GM21529 (cell line): Measurements from ENCODE around the gene MAG.

Experiments
- ATAC-seq: cut with Tn5 transposase; IDR thresholded peaks from one replicate; pipeline ENCODE4 v1.9.1; 2021; ENCODE audit not compliant: unreplicated experiment

The MAG gene

DNA sequence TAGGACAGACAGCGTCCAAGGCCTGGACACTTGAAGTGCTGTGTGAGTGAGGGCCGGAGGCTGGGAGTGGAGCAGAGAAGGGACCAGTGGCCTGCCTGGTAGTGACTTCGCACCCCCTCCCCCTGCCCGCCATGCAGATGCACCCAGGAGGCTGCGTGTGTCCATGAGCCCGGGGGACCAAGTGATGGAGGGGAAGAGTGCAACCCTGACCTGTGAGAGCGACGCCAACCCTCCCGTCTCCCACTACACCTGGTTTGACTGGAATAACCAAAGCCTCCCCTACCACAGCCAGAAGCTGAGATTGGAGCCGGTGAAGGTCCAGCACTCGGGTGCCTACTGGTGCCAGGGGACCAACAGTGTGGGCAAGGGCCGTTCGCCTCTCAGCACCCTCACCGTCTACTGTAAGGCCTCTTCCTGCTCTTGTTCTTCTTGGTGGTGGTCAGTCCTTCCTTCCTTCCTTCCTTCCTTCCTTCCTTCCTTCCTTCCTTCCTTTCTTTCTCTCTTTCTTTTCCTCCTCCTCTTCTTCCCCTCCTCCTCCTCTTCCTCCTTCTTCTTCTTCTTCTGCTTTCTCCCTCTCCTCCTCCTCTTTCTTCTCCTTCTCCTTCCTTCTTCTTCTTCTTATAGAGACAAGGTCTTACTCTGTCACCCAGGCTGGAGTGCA lies 49.7 kb downstream of the MAG start:
- no peak for ATAC-seq

DNA sequence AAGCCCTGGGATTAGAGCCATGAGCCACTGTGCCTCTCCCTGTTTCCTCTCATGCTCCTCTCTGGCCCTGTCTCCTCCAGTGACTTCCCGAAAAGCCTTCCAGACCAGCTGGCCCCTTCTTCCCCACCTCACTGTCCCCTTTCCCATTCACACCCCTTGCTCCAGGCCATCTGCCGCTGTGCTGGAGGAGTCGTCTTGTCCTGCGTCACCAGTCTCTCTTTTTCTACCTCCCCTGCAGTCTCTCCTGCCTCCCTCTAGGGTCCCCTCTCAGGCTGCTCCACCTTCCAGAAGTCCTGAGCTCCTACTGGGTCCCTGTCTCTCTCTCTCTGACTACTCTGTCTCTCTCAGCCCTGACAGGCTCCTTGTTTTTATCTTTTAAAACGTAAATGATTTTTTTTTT lies 50.5 kb downstream of the MAG start:
- no peak for ATAC-seq

DNA sequence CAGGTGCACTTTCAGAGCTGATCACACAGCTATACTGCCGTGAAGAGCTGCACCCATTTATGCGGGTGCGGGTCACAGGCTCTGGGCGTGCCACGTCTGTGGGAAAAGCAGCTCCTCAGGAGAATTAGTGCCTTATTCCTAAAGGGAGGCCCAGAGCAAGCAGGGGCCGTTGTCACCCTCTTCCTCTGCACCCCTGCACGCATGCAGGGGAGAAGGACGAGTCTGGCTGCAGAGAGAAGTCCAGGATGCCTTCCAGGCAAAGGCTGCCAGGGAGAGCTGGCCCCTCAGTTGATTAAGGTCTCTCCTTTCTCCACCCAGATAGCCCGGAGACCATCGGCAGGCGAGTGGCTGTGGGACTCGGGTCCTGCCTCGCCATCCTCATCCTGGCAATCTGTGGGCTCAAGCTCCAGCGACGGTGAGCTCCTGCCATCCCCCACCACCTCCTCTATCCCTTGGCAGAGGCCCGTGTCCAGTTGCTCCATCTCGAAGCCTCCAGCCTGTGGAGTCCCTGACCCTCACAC lies 52.6 kb downstream of the MAG start:
- ATAC-seq: no peak

DNA sequence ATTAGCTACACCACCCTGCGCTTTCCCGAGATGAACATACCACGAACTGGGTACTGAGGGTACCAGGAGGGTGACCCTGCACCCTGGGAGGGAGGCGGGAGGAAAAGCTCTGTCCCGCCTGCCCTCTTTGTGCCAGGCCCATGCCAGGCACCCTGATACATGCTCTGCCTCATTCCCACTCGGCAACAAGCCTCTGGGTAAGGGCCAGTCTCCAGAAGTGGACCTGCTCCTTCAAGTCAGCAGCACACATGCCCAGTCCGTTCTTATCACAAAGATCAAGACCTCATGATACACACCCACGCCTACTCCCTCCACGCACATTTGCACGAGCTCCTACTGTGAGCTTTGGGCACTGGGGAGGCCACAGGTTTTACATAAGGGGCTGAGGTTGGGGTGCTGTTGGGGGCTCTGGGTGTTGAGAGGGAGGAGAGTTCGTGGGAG lies 53.7 kb downstream of the MAG start:
- no peak for ATAC-seq

DNA sequence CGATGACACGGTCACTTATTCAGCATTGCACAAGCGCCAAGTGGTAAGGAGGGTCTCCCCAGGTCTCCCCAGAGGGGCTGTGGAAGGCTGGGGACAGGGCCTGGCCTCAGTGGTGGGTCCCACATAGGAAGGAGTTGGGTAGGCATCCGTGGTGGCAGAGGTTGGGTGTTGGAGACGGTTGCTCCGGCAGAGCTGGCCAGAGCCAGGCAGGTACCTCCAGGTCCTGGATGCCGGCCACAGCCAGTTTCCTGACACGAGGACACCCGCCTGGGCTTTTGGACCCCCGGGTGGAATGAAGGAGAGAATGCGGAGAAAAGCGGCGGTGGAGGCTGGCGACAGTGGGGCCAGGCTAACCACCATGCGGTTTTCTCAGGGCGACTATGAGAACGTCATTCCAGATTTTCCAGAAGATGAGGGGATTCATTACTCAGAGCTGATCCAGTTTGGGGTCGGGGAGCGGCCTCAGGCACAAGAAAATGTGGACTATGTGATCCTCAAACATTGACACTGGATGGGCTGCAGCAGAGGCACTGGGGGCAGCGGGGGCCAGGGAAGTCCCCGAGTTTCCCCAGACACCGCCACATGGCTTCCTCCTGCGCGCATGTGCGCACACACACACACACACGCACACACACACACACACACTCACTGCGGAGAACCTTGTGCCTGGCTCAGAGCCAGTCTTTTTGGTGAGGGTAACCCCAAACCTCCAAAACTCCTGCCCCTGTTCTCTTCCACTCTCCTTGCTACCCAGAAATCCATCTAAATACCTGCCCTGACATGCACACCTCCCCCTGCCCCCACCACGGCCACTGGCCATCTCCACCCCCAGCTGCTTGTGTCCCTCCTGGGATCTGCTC lies 54.5 kb downstream of the MAG start:
- ATAC-seq: no peak

DNA sequence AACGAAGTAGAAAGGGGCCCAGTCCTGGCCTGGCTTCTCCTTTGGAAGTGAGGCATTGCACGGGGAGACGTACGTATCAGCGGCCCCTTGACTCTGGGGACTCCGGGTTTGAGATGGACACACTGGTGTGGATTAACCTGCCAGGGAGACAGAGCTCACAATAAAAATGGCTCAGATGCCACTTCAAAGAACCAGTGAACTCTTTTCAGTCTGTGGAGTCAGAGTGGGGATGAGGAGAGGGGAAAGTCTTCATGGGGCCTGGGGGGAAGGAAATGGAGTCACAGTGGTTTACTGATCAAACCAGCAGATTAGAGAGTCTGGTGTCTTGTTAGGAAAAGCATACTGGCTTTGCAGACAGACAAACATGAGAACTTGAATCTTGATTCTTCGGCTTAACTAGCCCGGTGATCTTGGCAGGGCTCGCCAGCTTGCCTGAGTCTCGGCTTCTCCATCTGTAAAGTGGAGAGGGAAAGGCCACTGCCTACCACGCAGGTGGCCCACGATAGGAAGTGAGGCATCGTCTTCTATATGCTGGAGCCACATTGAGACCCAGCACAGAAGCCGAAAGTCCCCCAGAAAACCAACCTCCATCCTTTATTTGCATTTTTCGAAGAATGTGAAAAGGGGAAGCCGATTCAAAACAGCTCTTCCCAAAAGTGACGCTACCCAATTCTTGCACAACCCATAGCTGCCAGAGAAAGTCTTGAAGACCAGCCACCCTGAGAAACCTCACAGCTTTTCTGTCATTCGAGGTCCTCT lies 55.4 kb downstream of the MAG start, which contains the start of gene FFAR1:
Gene FFAR1 (plus strand): TSS at position 732 of the 759 bp plus-strand sequence. CDS start 3,650 bp downstream, outside the sequence.
- ATAC-seq: peak; percentile 50

DNA sequence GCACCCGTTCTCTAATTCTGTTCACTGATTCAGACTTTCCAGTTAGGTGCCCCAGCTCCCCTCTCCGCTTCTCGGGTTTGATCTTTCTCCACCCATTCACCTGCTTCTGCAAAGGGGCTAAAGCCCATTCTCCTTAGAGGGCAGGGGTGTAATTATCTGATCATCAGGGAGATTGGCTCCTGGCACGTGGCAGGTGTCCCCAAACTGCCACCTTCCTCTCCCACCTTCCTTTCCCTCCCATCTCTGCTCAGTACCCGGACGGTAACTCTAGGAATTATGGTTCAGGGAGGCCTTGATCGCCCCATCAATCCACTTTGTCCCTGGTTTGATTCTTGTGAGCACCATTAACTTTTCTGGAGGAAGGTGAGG lies 56.0 kb downstream of the MAG start:
- ATAC-seq: no peak

DNA sequence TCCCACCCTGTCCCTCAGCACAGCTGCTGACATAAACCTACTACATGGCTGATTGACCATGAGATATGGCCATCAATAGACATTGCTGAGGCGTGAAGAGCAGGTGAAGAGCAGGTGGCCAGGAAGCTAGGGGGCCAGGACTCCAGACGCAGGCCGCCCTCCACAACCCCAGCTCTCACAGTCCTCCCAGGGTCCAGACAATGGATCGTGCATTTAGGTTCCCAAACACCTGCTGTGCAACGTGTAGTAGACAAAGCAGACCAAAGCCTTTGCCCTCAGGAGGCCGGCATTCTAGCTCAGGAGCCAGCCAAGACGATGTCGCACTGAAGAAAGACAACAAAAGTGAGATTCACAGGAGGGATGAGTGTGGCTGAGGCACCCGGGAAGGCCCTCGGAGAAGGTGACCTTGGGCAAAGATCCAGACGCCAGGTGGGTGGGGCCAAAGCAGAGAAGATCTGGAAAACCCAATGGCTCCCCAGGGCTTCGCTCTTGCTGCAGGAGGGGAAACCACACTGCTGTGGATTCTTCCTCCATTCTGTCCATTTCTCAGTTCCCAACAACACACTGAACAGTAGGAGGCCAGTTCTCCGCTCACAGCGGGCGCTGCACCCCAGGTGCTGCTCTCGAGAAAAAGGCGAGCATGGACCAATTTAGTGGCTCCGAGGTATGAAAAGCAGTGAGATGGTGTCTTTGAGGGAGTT lies 57.1 kb downstream of the MAG start:
- ATAC-seq: no peak

DNA sequence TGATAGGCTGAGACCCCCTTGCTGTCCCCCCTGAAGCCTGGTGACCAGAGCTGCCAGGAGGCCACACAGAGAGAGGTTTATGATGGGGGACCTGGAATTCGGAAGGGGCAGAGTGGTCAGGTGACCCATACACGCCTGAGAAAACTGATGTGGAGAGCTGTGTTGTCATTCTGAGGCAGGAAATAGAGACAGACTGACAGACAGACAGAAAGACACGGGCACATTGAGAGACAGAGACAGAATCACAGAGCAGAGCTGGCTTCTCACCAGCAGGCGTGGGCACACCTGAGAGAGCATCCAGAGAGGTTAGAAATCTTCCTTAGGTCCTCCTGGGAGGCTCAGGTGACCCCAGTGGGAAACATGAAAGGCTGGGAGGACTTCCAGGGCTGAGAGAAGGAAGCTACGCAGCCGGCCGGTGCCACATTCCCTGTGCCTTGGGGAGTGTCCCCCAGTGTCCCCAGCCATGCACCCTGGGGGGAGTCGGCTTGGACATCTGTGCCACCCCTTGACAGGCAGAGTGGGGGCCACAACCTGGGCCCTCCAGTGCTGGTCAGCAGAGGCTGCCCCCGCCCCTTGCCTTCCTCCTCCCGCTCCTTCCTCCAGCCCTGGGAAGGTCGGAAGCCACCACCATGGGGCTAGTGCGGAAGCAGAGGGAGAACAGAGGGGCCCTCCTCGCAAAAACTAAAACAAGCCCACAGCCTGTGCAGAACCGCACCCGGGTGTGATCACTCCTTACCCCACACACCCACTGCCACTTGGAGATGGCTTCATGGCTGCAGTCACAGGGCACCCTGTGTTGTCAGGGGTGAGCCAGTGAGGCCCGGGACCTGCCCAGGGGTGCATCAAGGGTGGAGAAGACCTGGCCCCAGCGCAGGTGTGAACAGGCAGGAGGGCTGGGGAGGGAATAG lies 57.9 kb downstream of the MAG start:
- no peak for ATAC-seq

DNA sequence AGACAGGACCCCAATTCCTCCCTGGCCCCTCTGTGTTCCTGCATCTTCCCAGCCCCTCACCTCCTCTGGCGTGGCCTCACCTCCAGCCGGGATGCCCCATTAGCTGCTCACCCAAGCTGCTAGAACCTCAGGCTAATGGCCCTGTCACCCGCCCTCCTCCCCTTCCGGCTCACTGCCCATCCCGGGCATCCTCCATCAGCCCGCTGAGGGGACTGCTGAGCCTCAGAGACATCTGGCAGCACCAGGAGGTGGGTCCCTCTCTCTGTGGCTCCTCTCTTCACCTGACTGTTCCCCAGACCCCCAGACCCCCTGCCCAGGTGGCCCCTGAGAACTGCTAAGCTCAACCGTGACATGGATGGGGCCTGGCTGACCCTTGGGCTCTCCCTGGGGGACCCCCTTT lies 58.6 kb downstream of the MAG start:
- ATAC-seq: no peak

DNA sequence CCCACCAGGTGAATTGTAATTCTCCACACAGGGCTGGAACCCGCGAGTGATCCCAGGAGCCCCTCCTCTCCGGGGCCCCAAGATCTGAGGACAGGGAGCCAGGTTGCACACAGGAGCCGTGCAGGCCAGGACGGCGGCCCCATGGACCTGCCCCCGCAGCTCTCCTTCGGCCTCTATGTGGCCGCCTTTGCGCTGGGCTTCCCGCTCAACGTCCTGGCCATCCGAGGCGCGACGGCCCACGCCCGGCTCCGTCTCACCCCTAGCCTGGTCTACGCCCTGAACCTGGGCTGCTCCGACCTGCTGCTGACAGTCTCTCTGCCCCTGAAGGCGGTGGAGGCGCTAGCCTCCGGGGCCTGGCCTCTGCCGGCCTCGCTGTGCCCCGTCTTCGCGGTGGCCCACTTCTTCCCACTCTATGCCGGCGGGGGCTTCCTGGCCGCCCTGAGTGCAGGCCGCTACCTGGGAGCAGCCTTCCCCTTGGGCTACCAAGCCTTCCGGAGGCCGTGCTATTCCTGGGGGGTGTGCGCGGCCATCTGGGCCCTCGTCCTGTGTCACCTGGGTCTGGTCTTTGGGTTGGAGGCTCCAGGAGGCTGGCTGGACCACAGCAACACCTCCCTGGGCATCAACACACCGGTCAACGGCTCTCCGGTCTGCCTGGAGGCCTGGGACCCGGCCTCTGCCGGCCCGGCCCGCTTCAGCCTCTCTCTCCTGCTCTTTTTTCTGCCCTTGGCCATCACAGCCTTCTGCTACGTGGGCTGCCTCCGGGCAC lies 59.6 kb downstream of the MAG start:
- no peak for ATAC-seq

DNA sequence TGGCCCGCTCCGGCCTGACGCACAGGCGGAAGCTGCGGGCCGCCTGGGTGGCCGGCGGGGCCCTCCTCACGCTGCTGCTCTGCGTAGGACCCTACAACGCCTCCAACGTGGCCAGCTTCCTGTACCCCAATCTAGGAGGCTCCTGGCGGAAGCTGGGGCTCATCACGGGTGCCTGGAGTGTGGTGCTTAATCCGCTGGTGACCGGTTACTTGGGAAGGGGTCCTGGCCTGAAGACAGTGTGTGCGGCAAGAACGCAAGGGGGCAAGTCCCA lies 60.2 kb downstream of the MAG start:
- no peak for ATAC-seq

DNA sequence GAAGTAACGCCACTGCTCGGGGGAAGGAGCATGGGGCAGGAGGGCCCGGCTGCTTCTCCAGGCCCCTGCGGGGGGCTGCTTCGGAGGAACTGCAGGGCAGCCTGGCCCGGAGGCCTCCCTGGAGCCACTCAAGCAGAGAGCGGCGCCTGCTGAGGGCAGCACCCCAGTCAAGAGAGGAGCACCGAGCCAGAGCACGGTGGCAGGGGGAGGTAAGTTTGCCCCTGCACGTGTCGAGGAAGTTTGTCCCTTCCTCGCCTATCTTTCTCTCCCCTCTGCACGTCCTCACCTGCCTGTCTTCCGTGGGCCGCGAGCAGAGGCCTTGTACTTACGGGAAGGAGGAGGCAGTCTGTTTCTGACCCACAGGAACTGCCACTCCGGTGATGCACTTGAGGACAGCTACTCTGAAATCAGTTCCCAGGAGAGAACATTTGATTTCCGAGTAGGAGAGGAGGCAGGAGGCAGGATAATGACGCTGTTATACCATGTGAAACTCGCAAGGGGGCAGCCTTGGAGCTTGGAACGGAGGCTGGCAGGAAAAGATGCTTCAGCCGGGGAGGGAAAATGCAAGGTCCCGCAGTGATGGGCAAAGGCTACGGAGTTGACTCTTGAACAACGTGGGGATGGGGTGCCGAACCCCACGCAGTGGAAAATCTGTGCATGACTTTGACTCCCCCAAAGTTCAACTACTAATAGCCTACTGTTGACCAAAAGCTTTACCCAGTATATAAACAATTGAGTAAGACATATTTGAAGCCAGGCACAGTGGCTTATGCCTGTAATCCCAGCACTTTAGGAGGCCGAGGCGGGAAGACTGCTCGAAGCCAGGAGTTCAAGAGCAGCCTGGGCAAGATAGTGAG lies 60.7 kb downstream of the MAG start:
- ATAC-seq: no peak

DNA sequence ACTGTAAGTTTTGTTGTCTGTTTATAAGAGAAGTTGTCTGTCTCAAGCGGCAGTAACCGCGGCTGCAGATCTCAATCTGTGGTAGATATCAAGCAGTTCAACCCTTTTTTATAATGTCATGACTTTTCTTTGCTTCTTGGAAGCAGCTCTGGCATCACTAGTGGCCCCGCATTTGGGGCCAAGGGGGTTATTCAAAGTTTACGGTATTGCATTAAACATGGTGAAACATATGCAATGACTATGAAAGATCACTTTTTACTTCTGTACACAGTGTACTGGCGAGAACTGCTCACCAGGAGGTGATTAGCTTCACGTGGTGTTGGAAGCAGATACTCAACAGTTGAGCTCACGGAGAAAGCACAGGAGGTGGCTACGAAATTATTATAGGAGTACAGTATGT lies 61.7 kb downstream of the MAG start:
- ATAC-seq: no peak

DNA sequence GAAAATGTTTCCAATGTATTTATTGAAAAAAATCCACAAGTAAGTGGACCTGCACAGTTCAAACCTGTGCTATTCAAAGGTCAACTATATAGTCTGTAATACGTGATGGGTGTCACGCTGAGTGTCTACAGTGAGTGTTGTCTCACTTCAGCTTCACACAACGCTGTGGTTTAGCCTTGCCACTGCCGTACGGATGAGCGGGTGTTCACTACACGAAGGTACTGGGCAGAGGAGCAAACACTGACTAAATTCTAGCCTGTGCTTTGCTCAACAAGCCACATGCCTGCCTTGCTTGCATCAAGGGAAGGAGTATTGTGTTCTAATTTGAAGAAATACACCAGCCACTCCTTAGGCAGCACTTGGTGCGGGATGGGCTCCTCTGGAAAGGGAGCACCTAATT lies 62.9 kb downstream of the MAG start:
- no peak for ATAC-seq

DNA sequence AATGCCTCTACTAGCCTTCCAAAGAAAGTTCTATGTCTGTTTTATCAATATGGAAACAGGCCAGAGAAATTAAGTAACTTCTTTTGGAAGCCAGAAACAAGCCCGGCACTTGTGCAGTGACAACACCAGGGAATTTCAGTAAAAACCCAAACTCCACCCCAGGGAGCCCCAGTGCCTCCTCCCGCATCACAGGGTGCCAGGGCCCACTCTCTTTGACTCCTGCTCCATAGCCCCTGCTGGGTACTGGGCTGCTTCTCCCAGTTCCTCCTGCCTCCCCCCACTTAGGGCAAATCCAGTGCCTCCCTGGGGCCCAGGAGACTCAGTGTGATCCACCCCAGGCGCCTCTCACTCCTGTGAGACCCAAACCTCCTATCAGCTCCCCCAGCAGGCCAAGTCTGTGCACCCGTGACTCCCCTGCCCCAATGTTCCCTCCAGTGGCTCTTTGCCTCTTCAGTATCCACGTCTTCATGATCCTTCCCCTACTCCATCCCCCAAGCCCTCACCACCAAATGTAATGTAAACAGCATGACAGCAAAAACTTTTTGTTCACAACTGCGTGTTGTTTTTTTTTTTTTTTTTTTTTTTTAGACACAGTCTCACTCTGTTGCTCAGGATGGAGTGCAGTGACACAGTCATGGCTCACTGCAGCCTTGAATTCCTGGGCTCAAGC lies 64.0 kb downstream of the MAG start:
- no peak for ATAC-seq

DNA sequence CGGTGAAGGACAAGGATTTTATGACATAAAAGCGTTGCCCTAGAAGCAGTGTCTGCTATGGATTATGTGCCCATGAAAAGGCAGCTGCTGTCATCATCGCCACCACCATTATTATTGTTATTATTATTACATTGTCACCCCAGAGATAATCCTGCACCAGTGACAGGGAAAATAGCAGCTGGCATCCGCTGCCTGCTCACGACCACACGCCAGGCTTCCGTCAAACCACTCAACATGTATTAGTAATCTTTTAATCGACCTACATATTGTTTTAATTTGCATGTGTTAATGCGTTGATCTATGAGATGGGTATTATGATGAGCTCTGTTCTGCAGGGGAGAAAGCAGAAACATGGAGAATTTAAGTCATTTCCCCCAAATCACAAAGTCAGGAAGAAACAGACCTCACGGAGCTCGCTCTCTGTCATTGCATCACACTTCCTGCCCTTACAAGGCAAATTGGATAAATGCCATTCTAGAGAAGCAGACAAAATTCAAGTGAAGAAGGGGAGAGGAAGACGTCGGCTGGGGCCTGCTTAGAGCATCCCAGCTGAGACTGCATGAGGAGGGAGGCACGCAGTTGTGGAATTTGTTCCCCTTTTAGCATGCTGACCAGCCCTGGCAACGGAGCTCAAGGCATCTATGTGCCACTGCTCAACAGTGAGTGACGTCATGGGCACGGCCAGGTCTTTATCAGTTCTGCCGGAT lies 66.1 kb downstream of the MAG start, which contains the start of gene FFAR3:
Gene FFAR3 (plus strand): TSS at position 594 of the 707 bp plus-strand sequence. CDS start 431 bp downstream, outside the sequence.
- no peak for ATAC-seq
